GM12878 (cell line): ENCODE measurements around the gene PEX26. TPM values are rescaled to one million over a fixed set of nuclear protein-coding genes. Genes with fewer than 3 reads are reported as not detected.

Experiments
- ATAC-seq: fragments of 200-7000 bp; cut with Tn5 transposase; 3 replicates; pipeline ENCODE4 v1.9.1; 2020; ENCODE audit warnings: mild to moderate bottlenecking, moderate library complexity
- BruUV-seq: library from RNA; stranded (reverse); fragments of 400-500 nt; replicated peaks from 2 replicates; lab custom pipeline; 2021; lab: Mats Ljungman, UMichigan
- CTCF ChIA-PET: fragments of 300-600 bp; sonication (Branson Sonifier 250); formaldehyde crosslinking; extraction: SDS; loops from one replicate; lab custom pipeline; 2021; ENCODE audit warnings: inconsistent platforms; lab: Yijun Ruan, JAX
- POLR2A ChIA-PET: fragments of 350-600 bp; formaldehyde crosslinking; extraction: SDS; loops from one replicate; lab custom pipeline; 2021; ENCODE audit warnings: inconsistent platforms; lab: Charles Lee
- RAD21 ChIA-PET: fragments of 300-600 bp; sonication (Branson Sonifier 250); formaldehyde crosslinking; loops from one replicate; lab custom pipeline; 2023; ENCODE audit warnings: antibody characterized with exemption; ENCODE audit not compliant: unreplicated experiment; lab: Charles Lee
- SMC1A ChIA-PET: fragments of 300-600 bp; sonication (Branson Sonifier 250); formaldehyde crosslinking; loops from one replicate; lab custom pipeline; 2023; ENCODE audit not compliant: unreplicated experiment, uncharacterized antibody; lab: Charles Lee
- DNase-seq: peaks from one replicate; pipeline ENCODE4 v3.0.0-alpha.2; 2011; ENCODE audit warnings: low read depth, low spot score
- FAIRE-seq: peaks from 3 replicates; lab custom pipeline; 2011; peaks lifted over from hg19 to GRCh38; lab: Jason Lieb, UNC
- H2AFZ ChIP-seq: 2 replicates; pipeline ENCODE4 v1.6.0; 2011; ENCODE audit warnings: low read depth, low read length, control low read depth; ENCODE audit not compliant: control insufficient read depth
- H3K27ac ChIP-seq: 2 replicates; pipeline ENCODE4 v1.5.1; 2011; ENCODE audit warnings: control low read depth; ENCODE audit not compliant: control insufficient read depth, insufficient read depth
- H3K27me3 ChIP-seq, 2 experiments: replicated peaks in 1 of 2; 2 replicates each; pipeline versions ENCODE4 v1.6.0 to v1.6.1; 2011; ENCODE audit warnings: low read length in 1 of 2; ENCODE audit not compliant: control insufficient read depth in 2 of 2, insufficient read depth in 2 of 2
- H3K36me3 ChIP-seq, 2 experiments: 2 replicates each; pipeline ENCODE4 v1.5.1; 2011; ENCODE audit warnings: low read length in 1 of 2; ENCODE audit not compliant: control insufficient read depth in 2 of 2, insufficient read depth in 2 of 2
- H3K4me1 ChIP-seq: 2 replicates; pipeline ENCODE4 v1.6.1; 2011; ENCODE audit warnings: mild to moderate bottlenecking, low read length, moderate library complexity, mixed read lengths; ENCODE audit not compliant: control insufficient read depth, insufficient read depth
- H3K4me2 ChIP-seq: 2 replicates; pipeline ENCODE4 v1.6.0; 2011; ENCODE audit warnings: control low read depth; ENCODE audit not compliant: control insufficient read depth, insufficient read depth
- H3K4me3 ChIP-seq: fragments of 200-600 bp; sonication (generic); 2 replicates; pipeline ENCODE4 v1.5.1; 2016
- H3K79me2 ChIP-seq: 2 replicates; pipeline ENCODE4 v1.6.0; 2011; ENCODE audit warnings: low read length; ENCODE audit not compliant: control insufficient read depth, insufficient read depth
- H3K9ac ChIP-seq: 2 replicates; pipeline ENCODE4 v1.8.0; 2011; ENCODE audit warnings: low read length, control low read depth, mixed read lengths; ENCODE audit not compliant: control insufficient read depth, insufficient read depth
- H3K9me3 ChIP-seq: replicated peaks from 3 replicates; pipeline ENCODE4 v1.5.1; 2011; ENCODE audit warnings: mild to moderate bottlenecking, low read length; ENCODE audit not compliant: control insufficient read depth, insufficient read depth
- H4K20me1 ChIP-seq: 2 replicates; pipeline ENCODE4 v1.6.0; 2011; ENCODE audit not compliant: control insufficient read depth, insufficient read depth
- BCL11A ChIP-seq: IDR thresholded peaks from 2 replicates; pipeline ENCODE4 v1.6.1; 2011; ENCODE audit warnings: low read depth, low read length
- CEBPB ChIP-seq, 2 experiments: fragments of 150-350 bp in 1 of 2; IDR thresholded peaks; 2 replicates each; pipeline ENCODE4 v1.6.1; 2012 to 2014; ENCODE audit warnings: low read depth in 2 of 2, low read length in 2 of 2, borderline replicate concordance in 1 of 2, inconsistent platforms in 1 of 2
- EZH2 ChIP-seq: IDR thresholded peaks from 2 replicates; pipeline ENCODE4 v1.6.1; 2012; ENCODE audit warnings: low read depth, mild to moderate bottlenecking, control low read depth, inconsistent platforms, low read length, borderline replicate concordance; ENCODE audit not compliant: control insufficient read depth
- FOS ChIP-seq: IDR thresholded peaks from 3 replicates; pipeline ENCODE4 v1.6.1; 2011; ENCODE audit warnings: borderline replicate concordance; ENCODE audit not compliant: insufficient read length; ENCODE audit errors: extremely low read depth
- FOXM1 ChIP-seq: IDR thresholded peaks from 2 replicates; pipeline ENCODE4 v1.6.1; 2012; ENCODE audit warnings: low read depth, mild to moderate bottlenecking, inconsistent platforms, low read length, moderate library complexity
- IRF4 ChIP-seq: IDR thresholded peaks from 2 replicates; pipeline ENCODE4 v1.6.1; 2011; ENCODE audit warnings: low read depth, low read length
- LARP7 ChIP-seq: fragments of 450-650 bp; IDR thresholded peaks from 2 replicates; pipeline ENCODE4 v1.6.1; 2017; ENCODE audit warnings: mild to moderate bottlenecking
- RAD21 ChIP-seq: IDR thresholded peaks from 2 replicates; pipeline ENCODE4 v1.6.1; 2011; ENCODE audit warnings: mild to moderate bottlenecking, low read depth, low read length, moderate library complexity; ENCODE audit not compliant: insufficient read depth
- RAD51 ChIP-seq: fragments of 450-650 bp; IDR thresholded peaks from 2 replicates; pipeline ENCODE4 v1.6.1; 2016; ENCODE audit warnings: moderate library complexity, mild to moderate bottlenecking, inconsistent platforms
- RELB ChIP-seq: fragments of 450-650 bp; IDR thresholded peaks from 2 replicates; pipeline ENCODE4 v1.6.1; 2017; ENCODE audit warnings: low read depth, mild to moderate bottlenecking, moderate library complexity
- SMARCA5 ChIP-seq: fragments of 450-650 bp; IDR thresholded peaks from 2 replicates; pipeline ENCODE4 v1.6.1; 2017; ENCODE audit warnings: mild to moderate bottlenecking
- SREBF1 ChIP-seq: IDR thresholded peaks from 2 replicates; pipeline ENCODE4 v1.6.1; 2012; ENCODE audit warnings: mild to moderate bottlenecking, low read length
- TCF7 ChIP-seq: IDR thresholded peaks from 2 replicates; pipeline ENCODE4 v1.6.1; 2014; ENCODE audit warnings: antibody characterized with exemption, borderline replicate concordance
- ZBED1 ChIP-seq: IDR thresholded peaks from 2 replicates; pipeline ENCODE4 v1.6.1; 2016; ENCODE audit warnings: borderline replicate concordance
- ZSCAN29 ChIP-seq: fragments of 450-650 bp; IDR thresholded peaks from 2 replicates; pipeline ENCODE4 v1.6.1; 2017; ENCODE audit warnings: mild to moderate bottlenecking, moderate library complexity
- WGBS: methylation state at CpG from one replicate; pipeline ENCODE4 v1.1.6; 2016; ENCODE audit warnings: low lambda C conversion rate; ENCODE audit not compliant: insufficient replicate concordance, insufficient coverage; ENCODE audit errors: missing lambda C conversion rate; 5-methylcytosine and 5-hydroxymethylcytosine counted together
- in situ Hi-C: fragments of 300-500 bp; cut with MboI; formaldehyde crosslinking; loops from 9 replicates; pipeline ENCODE4 v1.14.3; 2018; ENCODE audit warnings: mixed read lengths
- intact Hi-C: fragments of 100-400 bp; cut with micrococcal nuclease; formaldehyde crosslinking; loops from one replicate; pipeline ENCODE4 v1.14.2; 2022; ENCODE audit not compliant: unreplicated experiment
- polyA plus RNA-seq, 11 experiments: library from polyadenylated mRNA; depleted of rRNA in 4 of 11; unstranded in 6 of 11; stranded (reverse) in 5 of 11; fragments of >200 nt; fragmentation: Nextera tagmentation in 4 of 11; fragmentation: Illumina TruSeq in 1 of 11; extraction: Ambion mirVana in 4 of 11; extraction: Trizol in 1 of 11; gene quantifications; 1 replicate in 1 of 11; 2 replicates in 10 of 11; pipeline versions ENCODE4 v1.2.1 to v1.2.3, GENCODE V29; 2011 to 2016; ENCODE audit warnings: inconsistent platforms in 2 of 11, missing spikeins in 2 of 11, low read depth in 1 of 11
- total RNA-seq, 4 experiments: library from RNA; depleted of rRNA in 3 of 4; stranded (reverse); fragments of >200 nt in 3 of 4; fragmentation: Illumina TruSeq in 1 of 4; extraction: Trizol in 1 of 4; gene quantifications; 2 replicates each; pipeline versions ENCODE4 v1.2.1 to v1.2.3, GENCODE V29; 2013 to 2021
- TF ChIP-seq, protein P1 (sequence below): fragments of 450-650 bp; IDR thresholded peaks from 2 replicates; pipeline ENCODE4 v1.6.1; 2018; ENCODE audit warnings: mild to moderate bottlenecking, low read depth, moderate library complexity; ENCODE audit not compliant: partially characterized antibody

PEX26 gene
- total and polyA plus RNA-seq, 10 of the 15 experiments (the other 5 are each of a cell fraction or from before 2014, with no cell fraction given) = 0.79 to 50.8 (median 22.4) TPM

DNA sequence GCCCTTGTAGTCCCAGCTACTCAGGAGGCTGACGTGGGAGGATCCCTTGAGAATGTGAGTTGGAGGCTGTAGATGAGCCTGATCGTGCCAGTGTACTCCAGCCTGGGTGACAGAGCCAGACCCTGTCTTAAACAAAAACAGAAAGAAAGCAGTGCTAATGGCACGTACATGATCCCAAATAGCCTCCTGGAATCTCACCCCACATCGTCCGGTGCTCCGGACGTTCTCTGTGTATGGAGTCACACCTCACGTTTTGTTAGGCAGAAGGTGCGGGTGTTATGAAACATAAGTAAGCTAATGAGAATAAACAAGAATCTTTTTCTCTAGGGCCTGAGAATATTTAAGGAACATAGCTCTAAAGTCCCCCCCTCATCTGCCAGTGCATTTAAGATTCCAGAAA, 29.7 kb upstream of the PEX26 start:
- RAD21 ChIA-PET = no interaction called here
- SMC1A ChIA-PET = interaction anchor here (0.9 kb wide), 1 partner anchor 28 kb away, joined by 3 read pairs; no protein-coding TSS in a partner anchor
- no peaks in the 10 kb centered on the region for H3K79me2 ChIP-seq
- no peaks in the 10 kb centered on the region for H3K9me3 ChIP-seq
- no peak overlapping the region for H2AFZ ChIP-seq
- no TSS peak for BruUV-seq
- FAIRE-seq (no peak), ATAC-seq (no peak), DNase-seq (no peak)
- H3K36me3 ChIP-seq = no peaks in the 10 kb centered on the region
- intact Hi-C loops (no loop called here), in situ Hi-C loops (no loop called here)
- WGBS = 58% methylated on average over 9 of the region's 9 CpGs
- H3K9ac ChIP-seq = no peak overlapping the region
- no peaks in the 10 kb centered on the region; the same call in 1 of the 2 replicates for H3K4me1 ChIP-seq
- H3K4me3 ChIP-seq = no peak overlapping the region
- no peak overlapping the region for H3K27ac ChIP-seq
- H3K4me2 ChIP-seq = no peak overlapping the region; the same call in 1 of the 2 replicates
- POLR2A ChIA-PET = no interaction called here
- no peaks in the 10 kb centered on the region for H4K20me1 ChIP-seq
- no peaks in the 10 kb centered on the region for H3K27me3 ChIP-seq
- TF ChIP-seq TCF7 = no peak
- TF ChIP-seq LARP7 = no peak
- TF ChIP-seq, protein P1, sequence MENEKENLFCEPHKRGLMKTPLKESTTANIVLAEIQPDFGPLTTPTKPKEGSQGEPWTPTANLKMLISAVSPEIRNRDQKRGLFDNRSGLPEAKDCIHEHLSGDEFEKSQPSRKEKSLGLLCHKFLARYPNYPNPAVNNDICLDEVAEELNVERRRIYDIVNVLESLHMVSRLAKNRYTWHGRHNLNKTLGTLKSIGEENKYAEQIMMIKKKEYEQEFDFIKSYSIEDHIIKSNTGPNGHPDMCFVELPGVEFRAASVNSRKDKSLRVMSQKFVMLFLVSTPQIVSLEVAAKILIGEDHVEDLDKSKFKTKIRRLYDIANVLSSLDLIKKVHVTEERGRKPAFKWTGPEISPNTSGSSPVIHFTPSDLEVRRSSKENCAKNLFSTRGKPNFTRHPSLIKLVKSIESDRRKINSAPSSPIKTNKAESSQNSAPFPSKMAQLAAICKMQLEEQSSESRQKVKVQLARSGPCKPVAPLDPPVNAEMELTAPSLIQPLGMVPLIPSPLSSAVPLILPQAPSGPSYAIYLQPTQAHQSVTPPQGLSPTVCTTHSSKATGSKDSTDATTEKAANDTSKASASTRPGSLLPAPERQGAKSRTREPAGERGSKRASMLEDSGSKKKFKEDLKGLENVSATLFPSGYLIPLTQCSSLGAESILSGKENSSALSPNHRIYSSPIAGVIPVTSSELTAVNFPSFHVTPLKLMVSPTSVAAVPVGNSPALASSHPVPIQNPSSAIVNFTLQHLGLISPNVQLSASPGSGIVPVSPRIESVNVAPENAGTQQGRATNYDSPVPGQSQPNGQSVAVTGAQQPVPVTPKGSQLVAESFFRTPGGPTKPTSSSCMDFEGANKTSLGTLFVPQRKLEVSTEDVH = no peak
- TF ChIP-seq EZH2 = no peak
- TF ChIP-seq IRF4 = no peak
- TF ChIP-seq SMARCA5 = no peak
- TF ChIP-seq CEBPB (IDR thresholded peaks at IDR 0.05; ENCODE audit: borderline replicate concordance in 1 of 2, low read depth in 2 of 2, low read length in 2 of 2) = no peak
- TF ChIP-seq FOXM1 = no peak
- TF ChIP-seq RAD21 = no peak
- TF ChIP-seq FOS = no peak
- TF ChIP-seq SREBF1 = no peak
- no peak for TF ChIP-seq RELB
- TF ChIP-seq BCL11A = no peak
- no peak for TF ChIP-seq RAD51
- TF ChIP-seq ZBED1 = no peak
- no peak for TF ChIP-seq ZSCAN29
- CTCF ChIA-PET = interaction anchor here (0.6 kb wide), 1 partner anchor 204 kb away, joined by 4 read pairs; no protein-coding TSS in a partner anchor
